ENCODE data around the gene ITGAX.

ITGAX gene

GRCh38 chr16:31373235-31373634 is 18.3 kb downstream of the ITGAX start:
- no peak for DNase-seq (ENCODE audit: low read depth, low spot score)

GRCh38 chr16:31375231-31375630 is 20.3 kb downstream of the ITGAX start:
- no peak for DNase-seq (ENCODE audit: low read depth, low spot score)

DNA sequence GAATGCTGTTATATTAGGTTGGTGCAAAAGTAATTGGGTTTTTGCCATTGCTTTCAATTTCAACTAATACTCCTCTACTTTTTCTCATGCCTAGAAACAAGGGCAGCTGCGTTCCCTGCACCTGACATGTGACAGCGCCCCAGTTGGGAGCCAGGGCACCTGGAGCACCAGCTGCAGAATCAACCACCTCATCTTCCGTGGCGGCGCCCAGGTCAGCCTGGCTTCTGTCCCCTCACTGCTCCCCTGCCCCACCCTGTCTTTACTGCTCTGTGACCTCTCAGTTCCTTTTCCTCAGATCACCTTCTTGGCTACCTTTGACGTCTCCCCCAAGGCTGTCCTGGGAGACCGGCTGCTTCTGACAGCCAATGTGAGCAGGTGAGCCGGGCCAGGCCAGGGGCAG is 21.7 kb downstream of the ITGAX start:
- no peak for DNase-seq (ENCODE audit: low read depth, low spot score)

DNA sequence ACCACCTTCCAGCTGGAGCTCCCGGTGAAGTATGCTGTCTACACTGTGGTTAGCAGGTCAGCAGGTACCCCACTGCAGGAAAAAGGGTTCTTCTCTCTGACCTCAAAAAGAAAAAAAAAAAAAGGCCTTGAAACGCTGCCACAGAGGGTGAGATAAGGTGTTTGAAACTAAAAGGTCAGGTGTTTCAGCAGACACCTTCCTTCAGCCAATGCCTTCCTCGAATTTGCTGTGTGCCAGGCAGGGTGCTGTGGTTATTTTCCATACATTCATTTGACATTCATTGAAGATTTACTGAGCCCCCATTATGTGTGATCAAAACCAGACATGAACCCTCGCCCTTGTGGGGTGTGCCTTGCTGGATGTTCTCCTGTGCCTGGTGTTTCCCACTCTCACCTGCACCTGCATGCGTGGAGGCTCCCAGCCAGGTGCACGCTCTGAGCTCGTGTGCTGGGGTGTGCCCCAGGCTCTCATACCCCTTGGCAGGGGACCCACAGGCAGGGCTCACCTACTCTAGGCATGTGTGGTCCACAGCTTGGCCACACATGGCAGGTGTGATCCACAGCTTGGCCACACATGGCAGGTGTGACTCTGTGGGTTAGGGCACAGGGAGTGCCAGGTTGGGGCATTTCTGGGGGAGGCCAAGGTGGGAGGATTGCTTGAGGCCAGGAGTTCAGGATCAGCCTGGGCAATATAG is 22.4 kb downstream of the ITGAX start:
- no peak for DNase-seq (ENCODE audit: low read depth, low spot score)

DNA sequence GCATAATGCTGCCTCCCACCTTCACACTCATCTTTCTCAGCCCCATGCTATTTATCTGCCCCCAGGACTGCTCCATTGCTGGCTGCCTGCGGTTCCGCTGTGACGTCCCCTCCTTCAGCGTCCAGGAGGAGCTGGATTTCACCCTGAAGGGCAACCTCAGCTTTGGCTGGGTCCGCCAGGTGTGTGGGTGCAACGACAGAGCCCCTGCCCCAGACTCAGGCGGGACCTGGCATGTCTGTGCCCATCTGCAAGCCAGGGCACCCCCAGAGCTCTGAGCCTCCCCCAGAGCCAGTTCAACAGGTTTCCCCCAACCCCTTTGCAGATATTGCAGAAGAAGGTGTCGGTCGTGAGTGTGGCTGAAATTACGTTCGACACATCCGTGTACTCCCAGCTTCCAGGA is 25.2 kb downstream of the ITGAX start:
- no peak for DNase-seq (ENCODE audit: low read depth, low spot score)

- peak; percentile 20 for DNase-seq (ENCODE audit: low read depth, low spot score)
These were observed 27.6 kb downstream of the ITGAX start for GRCh38 chr16:31382485-31383161.

GRCh38 chr16:31385680-31386079 is 30.7 kb downstream of the ITGAX start:
- DNase-seq (ENCODE audit: low read depth, low spot score), result no peak

DNA sequence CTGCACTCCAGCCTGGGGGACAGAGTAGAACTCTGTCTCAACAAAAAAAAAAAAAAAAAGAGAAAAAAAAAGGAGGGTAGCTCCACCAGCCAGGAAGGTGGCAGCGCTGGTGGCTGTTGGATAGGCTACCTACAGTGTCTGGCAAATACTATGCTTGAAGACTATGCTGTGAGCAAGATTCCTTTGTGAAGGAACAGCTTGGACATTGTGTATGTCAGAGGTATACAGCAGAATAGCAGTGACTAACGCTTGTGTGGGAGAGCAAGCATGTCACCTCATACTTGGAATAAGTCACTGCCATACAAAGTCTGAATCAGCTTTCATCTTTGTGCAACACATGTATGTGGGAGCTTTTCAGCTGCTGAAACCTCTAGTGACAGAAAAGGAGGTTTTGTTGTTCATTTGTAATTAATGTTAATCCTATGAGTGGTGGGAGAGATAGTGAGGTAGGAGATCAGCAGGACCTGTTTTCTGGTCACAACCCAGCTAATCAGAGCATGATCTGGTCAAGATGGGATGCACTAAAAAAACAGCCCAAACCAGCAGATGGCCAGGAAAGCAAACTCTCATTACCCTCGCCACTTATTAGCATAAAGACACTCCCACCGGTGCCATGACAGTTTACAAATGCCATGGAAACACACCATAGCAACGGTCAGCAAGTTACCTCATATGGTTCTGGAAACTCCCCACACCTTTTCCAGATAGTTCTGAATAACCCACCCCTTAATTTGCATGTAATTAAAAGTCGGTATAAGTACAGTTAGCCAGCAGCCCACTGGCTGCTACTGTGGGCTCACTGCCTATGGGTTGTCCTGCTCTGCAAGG is 31.4 kb downstream of the ITGAX start:
- peak; percentile 9 for DNase-seq (ENCODE audit: low read depth, low spot score)

DNA sequence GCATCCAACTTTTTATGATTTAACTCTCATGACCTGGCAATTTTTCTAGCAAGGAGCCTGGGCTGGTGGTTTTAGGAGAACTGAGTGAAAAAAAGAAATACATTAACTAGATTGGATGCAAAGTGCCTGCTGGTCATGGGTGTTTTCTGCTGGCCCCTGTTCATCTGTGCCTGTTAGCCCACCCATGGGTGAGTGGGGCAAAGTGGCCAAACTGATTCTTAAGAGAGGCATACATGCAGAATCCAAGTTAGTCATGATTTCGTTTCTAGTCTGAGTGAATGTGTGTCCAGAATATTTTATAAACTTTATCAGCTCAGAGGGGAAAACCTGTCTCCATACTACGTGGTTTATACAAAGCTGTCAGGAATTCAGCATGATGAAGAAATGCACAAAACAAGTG is 33.6 kb downstream of the ITGAX start:
- no peak for DNase-seq (ENCODE audit: low read depth, low spot score)

DNA sequence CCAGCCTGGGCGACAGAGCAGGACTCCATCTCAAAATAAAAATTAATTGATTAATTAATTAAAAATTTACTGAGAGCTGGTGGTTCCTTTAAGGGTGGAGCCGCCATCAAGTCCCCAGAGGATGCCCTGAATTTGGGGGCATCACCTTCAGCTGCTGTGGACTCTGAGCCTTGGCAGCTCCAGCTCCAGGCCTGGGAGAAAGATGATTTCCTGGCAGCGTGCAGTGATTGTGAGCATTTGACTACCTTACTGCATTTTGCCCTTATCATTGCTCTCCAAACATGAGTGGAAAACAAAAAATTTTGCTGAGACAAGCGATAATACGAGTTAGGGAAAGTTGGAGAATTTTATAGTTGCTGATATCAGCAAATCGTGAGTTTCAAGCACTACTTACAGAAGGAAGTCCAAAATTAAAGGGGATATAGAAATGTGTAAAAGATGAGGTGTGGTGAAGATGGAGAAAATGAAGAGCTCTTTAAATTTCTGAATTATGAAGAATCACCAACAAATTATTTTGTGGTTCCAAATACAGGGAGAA is 35.6 kb downstream of the ITGAX start:
- no peak for DNase-seq (ENCODE audit: low read depth, low spot score)

GRCh38 chr16:31393056-31393455 is 38.1 kb downstream of the ITGAX start, which contains the start of gene ITGAD:
ITGAD (plus strand) TSS chr16:31393335; CDS start chr16:31393361, 26 bp downstream.
- DNase-seq (ENCODE audit: low read depth, low spot score), result no peak

DNA sequence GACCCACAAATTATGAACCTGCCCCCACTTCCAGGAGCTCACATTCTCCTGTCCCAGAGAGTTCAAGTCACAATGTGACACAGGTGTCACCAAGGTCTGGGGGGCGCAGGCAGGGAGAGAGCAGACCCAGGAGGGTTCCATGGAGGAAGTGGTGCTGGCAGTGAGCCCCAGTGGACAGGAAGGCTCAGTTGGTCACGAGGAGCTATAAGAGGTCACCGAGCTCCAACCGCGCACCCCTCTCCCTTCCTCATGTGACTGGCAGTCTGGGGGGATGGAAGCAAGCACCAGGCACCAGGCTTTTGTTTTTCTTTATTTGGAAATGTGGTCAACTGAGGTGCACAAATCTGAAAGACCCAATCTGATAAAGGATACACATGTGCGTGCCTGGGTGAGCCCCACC is 40.7 kb downstream of the ITGAX start:
- no peak for DNase-seq (ENCODE audit: low read depth, low spot score)

- DNase-seq (ENCODE audit: low read depth, low spot score), result no peak
These were observed 42.2 kb downstream of the ITGAX start for GRCh38 chr16:31397096-31397660.

DNA sequence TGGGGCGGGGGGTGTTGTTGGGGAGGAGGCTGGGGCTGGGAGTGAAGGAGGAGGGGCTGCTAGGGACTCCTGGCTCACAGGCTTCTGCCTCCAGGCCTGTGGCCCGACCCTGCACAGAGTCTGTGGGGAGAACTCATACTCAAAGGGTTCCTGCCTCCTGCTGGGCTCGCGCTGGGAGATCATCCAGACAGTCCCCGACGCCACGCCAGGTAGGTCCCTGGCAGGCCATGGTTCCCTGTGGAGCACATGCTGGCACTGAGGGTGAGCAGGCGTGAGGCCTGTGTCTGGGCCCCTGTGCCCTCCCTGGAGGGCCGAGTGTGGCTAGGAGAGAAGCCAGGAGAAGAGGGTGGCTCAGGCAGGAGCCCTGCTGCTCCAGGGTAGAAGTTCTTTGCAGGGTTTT is 42.7 kb downstream of the ITGAX start:
- no peak for DNase-seq (ENCODE audit: low read depth, low spot score)

DNA sequence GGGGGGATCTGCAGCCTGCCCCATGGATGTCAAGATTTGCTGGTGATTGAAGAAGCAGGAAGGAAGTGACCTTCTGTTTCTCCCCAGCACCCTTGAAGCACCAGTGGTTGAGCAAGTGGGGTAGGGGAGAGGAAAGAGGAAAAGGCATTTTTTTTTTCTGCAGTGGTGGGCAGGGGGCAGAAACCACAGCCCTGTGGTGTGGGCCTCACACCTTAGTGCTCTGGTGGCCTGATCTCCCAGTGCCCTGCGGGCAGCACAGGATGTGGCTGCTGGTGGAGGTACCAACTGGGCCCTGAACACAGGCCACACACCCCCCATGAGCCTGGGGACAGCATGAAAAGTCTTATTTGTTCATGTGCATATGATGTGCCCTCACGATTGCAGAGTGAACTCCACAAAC is 45.2 kb downstream of the ITGAX start:
- no peak for DNase-seq (ENCODE audit: low read depth, low spot score)

DNA sequence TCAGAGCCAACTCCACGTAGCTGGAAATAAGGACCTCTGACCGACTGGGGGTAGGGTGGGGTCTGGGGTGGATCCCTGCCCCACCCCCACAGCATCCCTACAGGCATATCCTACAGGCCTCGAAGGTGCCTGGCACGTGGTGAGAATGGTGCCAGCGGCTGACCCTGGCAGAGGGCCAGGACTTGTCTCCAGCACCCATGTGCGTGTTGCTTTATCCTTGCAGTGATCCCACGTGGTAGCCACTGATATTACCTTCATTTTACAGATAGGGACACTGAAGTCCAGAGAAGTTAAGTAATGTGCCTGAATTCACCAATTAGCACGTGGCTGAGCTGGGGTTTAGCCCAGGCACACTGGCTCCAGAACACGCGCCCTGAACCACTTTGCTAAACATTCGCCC is 46.5 kb downstream of the ITGAX start:
- no peak for DNase-seq (ENCODE audit: low read depth, low spot score)

- DNase-seq (ENCODE audit: low read depth, low spot score), result no peak
These were observed 47.7 kb downstream of the ITGAX start for GRCh38 chr16:31402687-31403086.

DNA sequence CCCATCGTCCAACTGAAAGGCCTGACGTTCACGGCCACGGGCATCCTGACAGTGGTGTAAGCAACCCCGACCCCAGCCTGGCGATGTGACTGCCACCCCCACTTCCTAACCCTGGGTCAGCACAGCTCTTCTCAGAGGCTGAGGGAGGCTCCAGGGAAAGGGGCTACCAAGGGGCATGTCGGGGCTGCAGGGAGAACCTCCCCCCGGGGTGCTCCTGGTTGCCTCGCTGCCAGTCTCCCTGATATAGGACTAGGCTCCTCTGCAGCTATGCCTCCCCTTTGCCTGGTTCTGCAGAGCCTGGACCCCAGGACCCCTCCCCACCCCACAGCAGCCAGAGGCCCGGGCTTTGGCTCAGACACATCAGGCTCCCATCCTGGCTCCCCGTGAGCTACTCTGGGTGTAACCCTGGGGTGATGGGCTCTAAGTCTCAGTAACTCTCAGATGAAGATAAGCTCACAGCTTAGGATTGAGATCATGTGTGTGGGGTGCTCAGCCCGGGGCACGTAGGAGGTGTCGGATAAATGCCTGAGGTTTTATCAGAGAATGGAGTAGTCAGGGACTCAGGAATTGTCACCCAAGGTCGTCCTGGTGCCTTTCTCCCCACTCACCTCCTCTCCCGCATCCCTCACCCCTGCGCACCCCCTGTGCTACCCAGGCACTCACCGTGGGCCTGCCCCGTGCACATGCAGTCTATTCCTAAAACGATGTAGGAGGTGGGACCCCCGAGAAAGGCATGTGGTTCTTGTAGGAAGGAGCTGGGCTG is 48.8 kb downstream of the ITGAX start:
- DNase-seq (ENCODE audit: low read depth, low spot score), result no peak

DNA sequence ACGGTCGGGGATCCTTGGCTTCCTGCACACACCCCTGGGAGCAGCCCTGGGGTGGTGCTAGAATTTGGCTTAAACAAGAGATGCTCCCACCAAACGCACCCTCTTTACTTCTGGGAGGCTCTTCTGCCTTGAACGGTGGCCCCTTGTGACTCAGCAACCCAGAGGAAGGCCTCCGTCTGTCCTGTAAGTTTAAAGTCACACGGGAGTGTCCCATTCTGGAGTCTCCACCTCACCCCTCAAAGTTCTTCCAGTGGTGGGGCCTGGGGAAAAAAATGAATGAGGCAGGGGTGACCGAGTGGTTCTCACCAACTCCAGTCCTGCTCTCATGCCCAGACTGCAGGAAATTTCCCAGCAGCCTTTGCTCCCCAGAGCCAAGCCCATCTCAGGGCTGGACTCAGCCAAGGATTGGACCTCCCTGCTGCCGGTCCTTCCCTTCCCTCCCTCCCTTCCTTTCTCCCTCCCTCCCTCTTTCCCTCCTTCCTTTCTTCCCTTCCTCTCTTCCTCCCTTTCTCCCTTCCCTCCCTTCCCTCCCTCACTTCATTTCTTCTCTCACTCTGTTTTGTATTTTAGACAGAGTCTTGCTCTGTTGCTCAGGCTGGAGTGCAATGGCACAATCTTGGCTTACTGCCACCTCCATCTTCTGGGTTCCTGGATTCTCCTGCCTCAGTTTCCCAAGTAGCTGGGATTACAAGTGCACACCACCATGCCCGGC is 49.5 kb downstream of the ITGAX start:
- DNase-seq (ENCODE audit: low read depth, low spot score), result no peak

- DNase-seq (ENCODE audit: low read depth, low spot score), result no peak
These were observed 52.4 kb downstream of the ITGAX start for GRCh38 chr16:31407406-31407805.

DNA sequence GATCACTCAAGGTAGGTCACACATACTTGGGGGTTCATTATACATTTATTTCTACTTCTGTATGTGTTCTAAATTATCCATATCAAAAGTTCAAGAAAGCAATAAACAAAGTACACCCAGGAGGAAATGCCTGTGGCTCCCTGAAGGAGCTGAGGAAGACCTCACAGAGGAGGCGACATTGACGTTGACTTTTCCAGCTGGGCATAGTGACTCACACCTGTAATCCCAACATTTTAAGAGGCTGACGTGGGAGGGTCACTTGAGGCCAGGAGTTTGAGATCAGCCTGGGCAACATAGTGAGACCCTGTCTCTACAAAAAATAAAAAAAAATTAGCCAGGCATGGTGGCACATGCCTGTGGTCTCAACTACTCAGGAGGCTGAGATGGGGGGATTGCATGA is 54.5 kb downstream of the ITGAX start:
- no peak for DNase-seq (ENCODE audit: low read depth, low spot score)
